SKM-1 treated with dmso at 0.1 percent for 144 hours (cell line): Measurements from ENCODE around the gene VIT.
"Not testable (repeated sequence)": the region's sequence is repeated elsewhere in the genome, so short reads cannot be mapped to it uniquely, and the experiment has no call there.

ENCODE experiments used
- DNase-seq: peaks from one replicate; lab custom pipeline; 2025; ENCODE audit not compliant: unreplicated experiment; lab: John Stamatoyannopoulos, UW

Gene VIT

GRCh38 chr2:36801088-36801487 lies 104.6 kb downstream of the VIT start:
- no peak for DNase-seq

DNA sequence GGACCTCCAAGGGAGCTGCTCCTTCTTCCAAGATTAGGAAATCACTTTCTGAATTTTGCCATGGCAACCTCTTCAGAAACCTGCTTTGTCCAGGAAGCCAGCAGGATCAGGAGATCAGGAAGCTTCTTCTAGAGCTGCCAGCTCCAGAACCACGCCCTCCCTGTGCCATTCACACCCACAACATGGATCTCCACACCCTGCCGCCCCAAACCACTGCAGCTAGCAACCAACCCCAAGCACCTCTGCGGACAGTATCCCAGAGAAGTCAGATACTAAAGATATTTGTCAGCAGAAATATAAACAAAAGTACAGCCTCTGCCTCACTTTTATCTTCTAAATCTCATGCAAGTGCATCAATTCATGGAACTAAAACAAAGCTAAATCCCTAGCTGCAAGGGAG lies 106.4 kb downstream of the VIT start:
- no peak for DNase-seq

- DNase-seq: no peak
Observed at GRCh38 chr2:36805635-36806224, 109.2 kb downstream of the VIT start.

DNA sequence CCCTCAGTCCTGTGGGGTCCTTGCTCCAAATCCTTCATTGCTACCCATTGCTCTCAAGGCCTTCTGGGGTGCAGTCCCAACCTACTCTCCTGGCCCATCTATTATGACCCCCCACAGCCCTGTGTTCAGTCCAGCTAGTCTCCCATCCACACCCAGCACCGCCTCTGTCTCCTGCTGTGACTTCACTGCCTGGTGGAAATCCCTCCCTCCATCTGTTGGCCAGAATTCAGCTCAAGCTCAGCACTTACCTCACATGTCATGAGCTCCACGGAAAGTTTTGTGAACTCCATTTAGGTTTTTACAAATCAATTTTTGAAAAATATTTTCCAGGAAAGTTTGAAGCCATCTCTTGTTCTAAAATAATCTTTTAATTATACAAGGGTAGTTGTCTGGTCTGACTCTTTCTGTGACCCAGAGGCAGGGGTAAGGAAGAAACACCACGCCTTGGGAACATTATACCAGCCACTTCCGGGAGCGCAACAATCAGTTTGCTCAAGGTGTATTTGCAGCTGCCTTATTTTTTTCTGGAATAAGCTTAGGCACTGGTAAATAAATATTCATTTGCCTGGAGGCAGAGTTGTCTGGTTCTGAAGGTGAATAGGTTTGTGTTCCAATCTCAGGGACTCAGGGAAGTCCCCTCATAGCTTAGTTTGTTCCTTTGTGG lies 110.8 kb downstream of the VIT start:
- DNase-seq: no peak

GRCh38 chr2:36808386-36809068 lies 112.0 kb downstream of the VIT start:
- no peak for DNase-seq

DNA sequence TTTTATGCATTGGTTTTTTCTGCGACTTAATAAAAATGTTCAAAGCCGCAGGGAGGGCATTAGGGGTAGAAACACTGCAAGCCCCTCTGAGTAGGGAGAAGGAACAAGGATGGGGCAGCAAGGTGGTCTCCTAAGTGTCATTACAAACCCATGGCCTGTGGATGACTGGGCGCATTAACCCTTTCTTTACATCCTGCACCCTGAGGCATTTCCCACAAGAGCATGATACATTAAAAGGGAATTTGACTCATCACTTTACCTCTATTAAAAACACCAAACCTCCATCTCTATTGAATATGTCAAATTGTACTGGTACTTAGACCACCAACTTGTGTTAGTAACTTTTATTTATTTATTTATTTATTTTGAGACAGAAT lies 112.5 kb downstream of the VIT start:
- DNase-seq: no peak

GRCh38 chr2:36811071-36811470 lies 114.6 kb downstream of the VIT start:
- no peak for DNase-seq

GRCh38 chr2:36812196-36812595 lies 115.7 kb downstream of the VIT start:
- DNase-seq: no peak

DNA sequence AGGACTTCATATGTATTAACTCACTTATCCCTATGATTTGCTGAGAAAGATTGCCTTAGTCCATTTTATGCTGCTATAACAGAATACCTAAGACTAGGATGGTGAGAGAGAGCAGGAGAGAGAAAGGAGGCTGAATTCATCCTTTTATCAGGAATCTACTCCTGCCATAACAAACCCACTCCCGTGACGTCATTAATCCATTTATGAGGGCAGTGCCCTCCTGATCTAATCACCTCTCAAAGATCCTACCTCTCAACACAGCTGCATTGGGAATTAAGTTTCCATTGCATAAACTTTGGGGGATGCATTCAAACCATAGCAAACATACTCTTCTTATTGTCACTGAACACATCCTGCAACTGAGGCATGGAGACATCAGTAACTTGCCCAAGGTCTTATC lies 122.0 kb downstream of the VIT start:
- no peak for DNase-seq

GRCh38 chr2:36819095-36819711 lies 122.7 kb downstream of the VIT start:
- DNase-seq: no peak

DNA sequence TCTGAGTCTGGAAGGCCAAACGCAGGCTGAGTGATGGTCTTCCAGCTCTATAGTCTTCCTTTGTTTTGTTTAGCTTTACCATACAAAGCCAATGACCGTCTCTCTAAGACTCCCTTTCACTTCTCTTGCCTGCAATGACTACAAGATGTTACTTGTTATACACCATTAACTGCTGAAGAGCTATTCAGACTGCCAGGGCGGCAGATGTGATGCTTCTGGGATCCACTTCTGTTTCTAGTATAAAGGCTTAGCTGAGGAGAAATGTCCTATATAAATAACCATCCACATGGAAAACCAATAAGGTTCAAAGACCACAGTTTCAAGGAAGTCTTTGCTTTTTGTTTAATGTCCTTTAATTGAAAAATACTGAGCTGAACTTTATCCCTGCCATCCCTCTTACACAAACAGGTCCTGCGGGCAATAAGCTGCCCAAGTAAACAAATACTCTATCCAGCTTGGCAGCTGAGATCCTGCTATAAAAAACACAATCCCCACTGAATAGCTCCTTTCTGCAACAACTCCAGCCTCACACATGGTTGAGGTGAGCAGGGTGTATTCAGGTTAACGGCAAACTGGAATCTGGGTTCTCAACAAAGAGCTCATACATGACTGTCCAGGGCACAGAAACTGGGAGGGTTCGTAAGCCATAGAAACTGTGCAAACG lies 124.6 kb downstream of the VIT start:
- DNase-seq: no peak

GRCh38 chr2:36823862-36824261 lies 127.4 kb downstream of the VIT start:
- DNase-seq: no peak

DNA sequence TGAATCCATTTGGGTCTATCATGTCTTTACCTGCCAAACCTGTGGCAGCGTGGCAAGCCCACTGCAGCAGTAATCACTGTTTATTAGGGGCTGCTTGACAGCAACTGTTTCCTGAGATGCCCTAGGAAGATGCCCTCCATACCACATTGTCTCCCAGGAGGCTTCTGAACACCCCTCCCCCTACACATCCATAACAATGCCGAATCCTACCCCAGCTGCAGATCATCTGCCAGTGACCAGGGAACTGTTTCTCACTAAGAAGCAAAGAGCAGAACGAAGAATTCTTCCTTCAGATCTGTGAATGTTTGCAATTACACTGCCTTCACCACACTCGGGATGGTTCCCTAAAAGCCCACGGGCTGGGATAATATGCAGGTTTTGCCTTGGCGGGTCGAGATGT lies 127.8 kb downstream of the VIT start:
- no peak for DNase-seq

GRCh38 chr2:36824683-36825082 lies 128.2 kb downstream of the VIT start:
- DNase-seq: not testable (repeated sequence)

GRCh38 chr2:36831185-36831584 lies 134.7 kb downstream of the VIT start:
- no peak for DNase-seq

- no peak for DNase-seq
Observed at GRCh38 chr2:36834203-36834602, 137.7 kb downstream of the VIT start.

GRCh38 chr2:36834731-36835524 lies 138.4 kb downstream of the VIT start:
- DNase-seq: no peak

DNA sequence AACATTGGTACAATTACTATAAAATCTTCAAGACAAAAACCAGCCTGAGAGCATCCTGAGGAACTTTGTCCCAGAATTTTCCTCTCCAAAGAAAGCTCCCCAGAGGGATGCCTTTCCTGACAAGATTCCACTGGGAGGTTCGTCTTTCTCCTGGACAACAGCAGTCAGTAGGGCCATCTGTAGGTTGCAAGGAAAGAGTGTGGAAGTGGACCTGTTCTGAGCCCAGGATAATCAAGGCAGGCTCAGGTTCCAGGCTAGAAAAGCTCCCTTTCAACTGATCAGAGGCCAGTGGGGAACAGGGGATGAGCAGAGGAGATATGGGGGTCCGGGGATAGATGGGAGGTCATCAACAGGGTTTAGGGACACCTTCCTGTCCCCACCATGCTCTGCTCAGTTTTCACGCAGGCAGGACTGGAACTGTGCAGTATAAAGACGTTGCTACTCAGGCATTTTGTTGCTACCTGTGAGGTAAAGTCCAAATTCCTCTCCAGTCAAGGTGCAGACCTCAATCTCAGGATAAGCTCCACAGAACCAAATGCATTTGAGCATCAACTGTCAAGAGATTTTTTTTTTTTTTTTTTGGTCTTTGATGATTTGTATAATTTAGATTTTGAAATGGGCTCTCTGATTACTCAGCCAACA lies 143.6 kb downstream of the VIT start:
- no peak for DNase-seq

DNA sequence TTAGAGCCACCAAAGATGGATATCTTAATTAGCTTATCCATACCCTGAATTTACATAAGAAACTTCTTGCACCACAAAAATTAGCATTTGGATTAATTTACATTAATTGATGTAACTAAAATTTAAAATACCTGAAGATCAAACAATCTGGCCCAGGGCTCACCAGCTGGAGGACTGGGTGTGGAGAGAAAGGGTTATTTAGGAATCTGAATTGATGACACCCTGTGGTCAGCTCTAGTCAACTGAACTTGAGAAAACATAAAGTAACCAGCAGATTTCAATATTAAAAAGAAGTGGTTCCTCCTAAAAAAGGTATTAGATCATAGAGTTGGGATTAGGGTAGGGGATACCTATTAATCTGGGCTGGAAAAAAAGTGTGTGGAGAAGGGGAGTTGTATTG lies 147.3 kb downstream of the VIT start:
- DNase-seq: no peak

DNA sequence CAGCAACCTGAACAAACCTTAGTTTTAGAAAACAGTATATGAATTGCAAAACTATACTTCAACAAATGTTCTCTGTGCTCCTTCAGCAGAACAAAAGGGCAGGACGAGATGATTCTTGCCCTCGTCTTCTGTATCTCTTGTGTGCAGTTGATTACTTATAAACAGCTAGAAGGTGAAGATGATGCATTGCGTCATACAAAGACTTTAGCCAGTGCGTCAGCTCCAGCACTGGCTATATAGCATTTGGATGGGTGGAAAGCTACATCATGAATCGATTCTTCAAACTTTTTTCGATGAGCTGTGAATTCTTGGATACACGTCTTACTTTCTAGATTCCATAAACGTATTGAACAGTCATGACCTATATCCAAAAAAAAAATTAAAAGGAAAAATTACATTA lies 152.8 kb downstream of the VIT start:
- no peak for DNase-seq
